A673 (cell line): Measurements from ENCODE around the gene KIFBP. TPM values are rescaled to one million over a fixed set of nuclear protein-coding genes. Genes with fewer than 3 reads are reported as not detected.

ENCODE experiments used
- BruUV-seq: library from RNA; stranded (reverse); fragments of 400-500 nt; replicated peaks from 2 replicates; lab custom pipeline; 2021; lab: Mats Ljungman, UMichigan
- CTCF ChIA-PET: fragments of 300-600 bp; sonication (Branson Sonifier 250); formaldehyde crosslinking; loops from one replicate; lab custom pipeline; 2022; ENCODE audit warnings: antibody characterized with exemption; lab: Charles Lee
- POLR2A ChIA-PET: fragments of 300-600 bp; sonication (Branson Sonifier 250); formaldehyde crosslinking; loops from one replicate; lab custom pipeline; 2022; ENCODE audit warnings: antibody characterized with exemption; ENCODE audit not compliant: low non-redundant PET; lab: Charles Lee
- DNase-seq: peaks from one replicate; pipeline ENCODE4 v3.0.0-alpha.2; 2015; ENCODE audit warnings: low spot score
- H3K27ac ChIP-seq: fragments of 200-600 bp; sonication (generic); 2 replicates; pipeline ENCODE4 v1.5.1; 2016; ENCODE audit warnings: mixed run types, low read depth, mild to moderate bottlenecking, mixed read lengths, antibody characterized with exemption, low read length; ENCODE audit not compliant: poor library complexity, severe bottlenecking
- H3K27me3 ChIP-seq: fragments of 200-600 bp; sonication (generic); replicated peaks from 2 replicates; pipeline ENCODE4 v1.6.1; 2017; ENCODE audit warnings: mixed run types, low read depth, mild to moderate bottlenecking, mixed read lengths, antibody characterized with exemption, low read length; ENCODE audit not compliant: insufficient read depth, poor library complexity
- H3K36me3 ChIP-seq: fragments of 200-600 bp; sonication (generic); 2 replicates; pipeline ENCODE4 v1.6.1; 2016; ENCODE audit warnings: mixed run types, mild to moderate bottlenecking, mixed read lengths, antibody characterized with exemption, low read length; ENCODE audit not compliant: insufficient read depth, poor library complexity, severe bottlenecking
- H3K4me1 ChIP-seq: fragments of 200-600 bp; sonication (generic); 2 replicates; pipeline ENCODE4 v1.6.1; 2017; ENCODE audit warnings: mixed run types, mild to moderate bottlenecking, mixed read lengths, antibody characterized with exemption, low read length; ENCODE audit not compliant: insufficient read depth, poor library complexity, severe bottlenecking
- H3K4me3 ChIP-seq: fragments of 200-600 bp; sonication (generic); 2 replicates; pipeline ENCODE4 v1.5.1; 2016; ENCODE audit warnings: low read depth, mixed run types, mild to moderate bottlenecking, mixed read lengths, low read length; ENCODE audit not compliant: poor library complexity, severe bottlenecking
- H3K9me3 ChIP-seq: fragments of 200-600 bp; sonication (generic); 2 replicates; pipeline ENCODE4 v1.6.1; 2016; ENCODE audit warnings: mixed run types, low read depth, mild to moderate bottlenecking, mixed read lengths, antibody characterized with exemption, low read length; ENCODE audit not compliant: poor library complexity, severe bottlenecking
- EZH2 ChIP-seq: fragments of 200-600 bp; sonication (generic); IDR thresholded peaks from 2 replicates; pipeline ENCODE4 v1.6.1; 2017; ENCODE audit warnings: borderline replicate concordance, low read depth, mild to moderate bottlenecking, mixed read lengths, antibody characterized with exemption, low read length; ENCODE audit not compliant: poor library complexity, severe bottlenecking
- intact Hi-C: fragments of 100-400 bp; cut with micrococcal nuclease; formaldehyde crosslinking; loops from one replicate; pipeline ENCODE4 v1.10.0; 2022; ENCODE audit not compliant: unreplicated experiment
- total RNA-seq: library from RNA; stranded (reverse); gene quantifications from 2 replicates; pipeline ENCODE4 v1.2.3, GENCODE V29; 2021
- TF ChIP-seq, protein P1 (sequence below): fragments of 300-800, 200-600 bp; sonication (generic); conservative IDR thresholded peaks from 2 replicates; pipeline ENCODE4 v1.5.1; 2017; ENCODE audit warnings: low read depth, mild to moderate bottlenecking, antibody characterized with exemption, low read length, moderate library complexity, mixed read lengths

Gene KIFBP
- total RNA-seq, 1 experiment from 2014 or later: 42.8 TPM

DNA sequence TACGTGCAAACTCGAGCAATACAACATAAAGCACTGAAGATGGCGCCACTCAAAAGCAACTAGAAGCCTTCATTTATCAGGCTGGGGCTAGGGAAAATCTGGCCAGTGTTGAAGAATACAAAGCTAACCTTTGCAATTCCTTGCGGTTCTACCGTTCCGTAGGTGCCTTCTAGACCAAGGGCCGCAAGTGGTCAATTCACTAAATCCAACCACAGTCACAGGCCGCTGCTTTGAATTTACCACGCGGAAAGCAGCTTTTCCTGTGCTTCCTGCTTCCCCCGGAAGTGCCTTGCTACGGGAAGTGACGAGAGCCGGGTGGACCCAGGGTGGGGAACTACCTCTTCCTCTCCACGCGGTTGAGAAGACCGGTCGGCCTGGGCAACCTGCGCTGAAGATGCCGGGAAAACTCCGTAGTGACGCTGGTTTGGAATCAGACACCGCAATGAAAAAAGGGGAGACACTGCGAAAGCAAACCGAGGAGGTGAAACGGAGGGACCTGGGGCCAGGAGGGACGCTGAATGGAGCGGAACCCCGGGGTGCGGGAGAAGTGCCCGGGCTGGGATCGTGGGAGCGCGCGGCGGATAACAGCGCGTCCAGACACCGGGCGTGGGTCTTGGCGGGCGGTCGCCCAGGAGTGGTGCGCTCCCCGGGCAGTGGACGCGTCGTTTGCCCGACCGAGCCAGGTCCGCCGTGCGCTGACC is 32.6 kb upstream of the KIFBP start, which contains the start of gene DDX21:
DDX21 (plus strand) TSS at position 339 of the 701 bp plus-strand sequence; CDS start at position 395, 56 bp downstream.
- DNase-seq: peak; percentile 97
- TSS peak; percentile 61 for BruUV-seq
- peaks cover 20% of the 10 kb centered on the region for H3K36me3 ChIP-seq
- no peaks in the 10 kb centered on the region for H3K27me3 ChIP-seq
- ChIA-PET CTCF (interaction anchor here (0.6 to 1.2 kb wide), 2 partner anchors 137 to 457 kb away, joined by 3 to 4 read pairs; no protein-coding TSS in a partner anchor), POLR2A (interaction anchor here (0.6 kb wide), 1 partner anchor 26 kb away, joined by 3 read pairs; no protein-coding TSS in a partner anchor)
- peak within 1 kb of the TSS; percentile 86 for H3K27ac ChIP-seq
- no peaks in the 10 kb centered on the region for H3K4me1 ChIP-seq
- peak within 1 kb of the TSS; percentile 74 for H3K4me3 ChIP-seq
- TF ChIP-seq, protein P1, sequence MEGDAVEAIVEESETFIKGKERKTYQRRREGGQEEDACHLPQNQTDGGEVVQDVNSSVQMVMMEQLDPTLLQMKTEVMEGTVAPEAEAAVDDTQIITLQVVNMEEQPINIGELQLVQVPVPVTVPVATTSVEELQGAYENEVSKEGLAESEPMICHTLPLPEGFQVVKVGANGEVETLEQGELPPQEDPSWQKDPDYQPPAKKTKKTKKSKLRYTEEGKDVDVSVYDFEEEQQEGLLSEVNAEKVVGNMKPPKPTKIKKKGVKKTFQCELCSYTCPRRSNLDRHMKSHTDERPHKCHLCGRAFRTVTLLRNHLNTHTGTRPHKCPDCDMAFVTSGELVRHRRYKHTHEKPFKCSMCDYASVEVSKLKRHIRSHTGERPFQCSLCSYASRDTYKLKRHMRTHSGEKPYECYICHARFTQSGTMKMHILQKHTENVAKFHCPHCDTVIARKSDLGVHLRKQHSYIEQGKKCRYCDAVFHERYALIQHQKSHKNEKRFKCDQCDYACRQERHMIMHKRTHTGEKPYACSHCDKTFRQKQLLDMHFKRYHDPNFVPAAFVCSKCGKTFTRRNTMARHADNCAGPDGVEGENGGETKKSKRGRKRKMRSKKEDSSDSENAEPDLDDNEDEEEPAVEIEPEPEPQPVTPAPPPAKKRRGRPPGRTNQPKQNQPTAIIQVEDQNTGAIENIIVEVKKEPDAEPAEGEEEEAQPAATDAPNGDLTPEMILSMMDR: peak; percentile 79
- no peak for TF ChIP-seq EZH2
- intact Hi-C loops: loop anchor here (5.0 kb wide), 1 partner anchor 54 kb away; the partner anchor contains the start of gene DDX50
- no peaks in the 10 kb centered on the region for H3K9me3 ChIP-seq

DNA sequence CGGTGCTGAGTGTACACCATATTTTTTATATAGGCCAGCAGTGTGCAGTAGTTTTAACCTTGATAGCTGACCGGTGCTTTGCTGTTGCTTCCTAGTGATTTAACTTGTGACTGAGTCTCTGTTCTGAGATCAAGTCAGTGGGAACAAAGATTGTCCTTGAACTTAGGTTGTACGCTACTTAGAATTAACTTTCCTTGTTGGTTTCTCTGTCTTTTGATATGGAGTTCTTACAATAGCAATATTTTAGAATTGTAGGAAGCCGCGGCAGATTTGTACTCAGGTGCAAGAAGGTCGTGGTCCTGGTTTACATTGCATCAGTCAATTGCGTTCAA is 31.4 kb upstream of the KIFBP start:
- ChIA-PET POLR2A (no interaction called here), CTCF (no interaction called here)
- intact Hi-C loops: loop anchor here (5.0 kb wide), 1 partner anchor 55 kb away; the partner anchor contains the start of gene DDX50
- no peak for TF ChIP-seq EZH2
- TF ChIP-seq, protein P1: no peak
- Histone ChIP-seq H3K36me3 (peaks cover 33% of the 10 kb centered on the region), H3K4me3 (peak overlapping the region; percentile 74), H3K27ac (peak overlapping the region; percentile 86), H3K9me3 (no peaks in the 10 kb centered on the region), H3K4me1 (no peaks in the 10 kb centered on the region), H3K27me3 (no peaks in the 10 kb centered on the region)
- BruUV-seq: no TSS peak
- no peak for DNase-seq

DNA sequence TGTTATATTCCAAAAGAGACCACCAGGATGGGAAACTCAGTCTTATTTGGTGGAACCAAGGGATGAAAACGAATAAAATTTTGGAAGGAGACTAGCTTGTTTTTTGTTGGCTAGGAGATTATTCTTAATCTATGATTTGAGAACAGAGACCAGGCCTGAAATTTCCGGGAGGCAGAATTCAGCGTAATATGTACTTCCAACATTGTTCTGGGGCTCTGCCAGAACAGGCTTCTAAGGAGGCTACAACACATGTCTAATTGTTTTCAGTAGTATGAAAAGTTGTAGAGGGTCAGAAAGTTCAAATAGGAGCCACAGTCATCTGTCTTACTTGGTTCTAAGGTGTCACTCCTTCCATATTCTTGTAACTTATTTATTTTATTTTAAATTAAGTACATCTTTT is 30.9 kb upstream of the KIFBP start:
- peaks cover 37% of the 10 kb centered on the region for H3K36me3 ChIP-seq
- H3K4me1 ChIP-seq: no peaks in the 10 kb centered on the region
- CTCF ChIA-PET: no interaction called here
- no peak for TF ChIP-seq EZH2
- H3K9me3 ChIP-seq: no peaks in the 10 kb centered on the region
- POLR2A ChIA-PET: no interaction called here
- no TSS peak for BruUV-seq
- intact Hi-C loops: loop anchor here (5.0 kb wide), 1 partner anchor 55 kb away; the partner anchor contains the start of gene DDX50
- peak; percentile 22 for DNase-seq
- peak overlapping the region; percentile 74 for H3K4me3 ChIP-seq
- H3K27me3 ChIP-seq: no peaks in the 10 kb centered on the region
- peak overlapping the region; percentile 86 for H3K27ac ChIP-seq
